ENCODE data around the gene OSBPL2. TPM values are rescaled to one million over a fixed set of nuclear protein-coding genes. Genes with fewer than 3 reads are reported as not detected.

OSBPL2 gene
- total RNA-seq, 4 donors from 2014 or later: 36.6 to 57.3 (median 46.7) TPM

DNA sequence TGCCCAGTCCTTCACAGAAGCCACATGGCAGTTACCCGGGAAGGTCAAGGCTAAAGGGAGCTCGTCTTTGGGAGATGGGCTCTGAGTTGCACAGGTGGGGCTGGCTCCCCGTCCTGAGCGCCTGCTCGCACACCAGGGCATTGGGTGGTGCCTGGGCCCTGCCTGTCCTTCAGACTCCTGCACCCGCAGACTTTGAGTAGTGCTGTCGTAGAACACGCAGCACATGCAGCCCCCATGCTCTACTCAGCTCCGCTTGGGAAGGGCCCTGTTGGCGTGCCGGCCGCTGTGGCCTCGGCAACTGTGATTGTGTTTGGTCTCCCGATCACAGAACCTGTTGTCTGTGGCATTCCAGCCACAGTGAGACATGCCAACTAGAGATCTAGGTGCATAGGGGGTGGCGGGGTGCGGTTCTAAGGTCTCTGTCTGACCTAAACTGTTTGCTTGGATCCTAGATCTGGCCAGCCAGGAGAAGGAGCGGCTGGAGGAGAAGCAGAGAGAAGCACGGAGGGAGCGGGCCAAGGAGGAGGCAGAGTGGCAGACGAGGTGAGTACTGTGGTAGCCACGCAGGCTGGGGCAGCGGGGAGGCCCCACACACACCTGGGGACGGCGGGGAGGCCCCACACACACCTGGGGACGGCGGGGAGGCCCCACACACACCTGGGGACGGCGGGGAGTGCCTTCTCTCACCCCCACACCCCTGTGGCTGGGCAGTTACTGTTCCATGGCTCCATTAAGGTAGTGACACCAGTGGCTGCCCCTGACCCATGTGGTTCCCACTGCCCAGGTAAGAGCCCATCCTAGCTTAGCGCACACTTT, 53.1 kb downstream of the OSBPL2 start:
- no peaks in the 10 kb centered on the region for H3K9me3 ChIP-seq
- H3K4me3 ChIP-seq: no peak overlapping the region
- TF ChIP-seq EP300 (IDR thresholded peaks at IDR 0.05): no peak
- TF ChIP-seq, protein P1, sequence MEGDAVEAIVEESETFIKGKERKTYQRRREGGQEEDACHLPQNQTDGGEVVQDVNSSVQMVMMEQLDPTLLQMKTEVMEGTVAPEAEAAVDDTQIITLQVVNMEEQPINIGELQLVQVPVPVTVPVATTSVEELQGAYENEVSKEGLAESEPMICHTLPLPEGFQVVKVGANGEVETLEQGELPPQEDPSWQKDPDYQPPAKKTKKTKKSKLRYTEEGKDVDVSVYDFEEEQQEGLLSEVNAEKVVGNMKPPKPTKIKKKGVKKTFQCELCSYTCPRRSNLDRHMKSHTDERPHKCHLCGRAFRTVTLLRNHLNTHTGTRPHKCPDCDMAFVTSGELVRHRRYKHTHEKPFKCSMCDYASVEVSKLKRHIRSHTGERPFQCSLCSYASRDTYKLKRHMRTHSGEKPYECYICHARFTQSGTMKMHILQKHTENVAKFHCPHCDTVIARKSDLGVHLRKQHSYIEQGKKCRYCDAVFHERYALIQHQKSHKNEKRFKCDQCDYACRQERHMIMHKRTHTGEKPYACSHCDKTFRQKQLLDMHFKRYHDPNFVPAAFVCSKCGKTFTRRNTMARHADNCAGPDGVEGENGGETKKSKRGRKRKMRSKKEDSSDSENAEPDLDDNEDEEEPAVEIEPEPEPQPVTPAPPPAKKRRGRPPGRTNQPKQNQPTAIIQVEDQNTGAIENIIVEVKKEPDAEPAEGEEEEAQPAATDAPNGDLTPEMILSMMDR (IDR thresholded peaks at IDR 0.05): no peak
- TF ChIP-seq POLR2AphosphoS5 (IDR thresholded peaks at IDR 0.05): no peak
- TF ChIP-seq POLR2A (IDR thresholded peaks at IDR 0.05): no peak
- no peak for ATAC-seq
- H3K36me3 ChIP-seq: peaks cover 0 to 98% of the 10 kb centered on the region in 2 donors
- WGBS, 2 donors (ENCODE audit: low coverage in 1 of 2): 88% methylated on average over 12 of the region's 29 CpGs; no CpG with 5 or more reads in 1 of the 2 donors
- no peaks in the 10 kb centered on the region for H3K4me1 ChIP-seq
- H3K27me3 ChIP-seq: no peaks in the 10 kb centered on the region
- H3K27ac ChIP-seq: no peak overlapping the region

DNA sequence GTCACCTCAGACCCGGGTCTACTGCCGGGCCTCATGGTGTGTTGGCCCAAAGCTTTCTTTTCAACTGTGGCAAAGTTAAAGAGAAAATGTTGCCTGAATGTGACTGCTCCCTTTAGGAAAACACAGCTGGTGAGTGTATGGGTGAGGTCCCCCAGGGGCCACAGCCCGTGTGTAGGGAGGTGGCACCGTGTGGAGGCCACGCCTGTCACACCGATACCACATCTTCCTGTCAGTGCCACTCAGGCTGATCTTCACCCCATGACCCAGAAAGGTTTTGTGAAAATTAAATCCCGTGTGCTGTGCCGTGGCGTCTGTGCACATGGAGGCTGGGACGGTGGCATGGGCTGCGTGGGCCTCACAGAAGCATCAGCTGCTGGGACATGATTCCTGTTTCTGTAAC, 53.8 kb downstream of the OSBPL2 start:
- Histone ChIP-seq H3K4me3 (no peak overlapping the region), H3K27ac (no peak overlapping the region), H3K4me1 (no peaks in the 10 kb centered on the region), H3K27me3 (no peaks in the 10 kb centered on the region), H3K9me3 (no peaks in the 10 kb centered on the region), H3K36me3 (peaks cover 0 to 98% of the 10 kb centered on the region in 2 donors)
- no peak for ATAC-seq
- no peak for TF ChIP-seq EP300 (IDR thresholded peaks at IDR 0.05)
- no peak for TF ChIP-seq POLR2AphosphoS5 (IDR thresholded peaks at IDR 0.05)
- TF ChIP-seq POLR2A (IDR thresholded peaks at IDR 0.05): no peak
- TF ChIP-seq, protein P1 (IDR thresholded peaks at IDR 0.05): no peak
- WGBS, 2 donors (ENCODE audit: low coverage in 1 of 2): 88 to 90% methylated on average over 2 to 9 of the region's 11 CpGs

DNA sequence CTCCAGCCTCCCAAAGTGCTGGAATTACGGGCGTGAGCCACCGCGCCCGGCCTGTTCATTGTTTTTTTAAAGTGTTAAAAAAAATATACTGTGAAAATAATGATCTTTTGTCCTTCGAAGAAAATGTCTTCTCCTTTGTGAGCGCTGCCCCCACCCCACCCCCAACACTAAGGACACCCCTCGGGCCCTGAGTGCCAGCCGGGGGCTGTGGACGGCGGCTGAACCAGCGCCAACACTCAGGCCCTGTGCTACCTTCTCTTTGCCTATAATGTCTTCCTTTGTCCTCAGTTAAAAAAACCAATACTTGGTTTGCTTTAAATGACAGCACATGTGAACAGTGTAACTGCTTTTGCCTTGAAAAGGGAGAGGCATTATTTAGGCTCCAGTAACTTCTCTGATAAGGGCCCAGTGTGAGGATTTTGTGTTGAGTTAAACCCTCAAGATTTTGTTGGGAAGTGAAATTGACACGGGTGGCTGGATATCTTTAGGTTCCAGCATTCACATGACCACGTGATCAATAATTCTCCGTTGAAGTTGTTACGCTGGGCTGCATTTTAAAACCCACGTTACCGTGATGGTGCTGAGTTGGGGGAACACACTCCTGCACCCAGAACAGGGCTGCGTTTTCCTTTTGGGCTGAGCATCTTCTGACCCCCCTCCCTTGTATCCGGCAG, 54.9 kb downstream of the OSBPL2 start:
- TF ChIP-seq, protein P1 (IDR thresholded peaks at IDR 0.05): no peak
- TF ChIP-seq EP300 (IDR thresholded peaks at IDR 0.05) (no peak), POLR2AphosphoS5 (IDR thresholded peaks at IDR 0.05) (no peak)
- 71 to 93% methylated on average over 9 to 13 of the region's 20 CpGs for WGBS, 2 donors (ENCODE audit: low coverage in 1 of 2)
- no peaks in the 10 kb centered on the region for H3K9me3 ChIP-seq
- no peak overlapping the region for H3K27ac ChIP-seq
- no peaks in the 10 kb centered on the region for H3K4me1 ChIP-seq
- H3K27me3 ChIP-seq: no peaks in the 10 kb centered on the region
- no peak overlapping the region for H3K4me3 ChIP-seq
- H3K36me3 ChIP-seq: peaks cover 0 to 99% of the 10 kb centered on the region in 2 donors
- no peak for ATAC-seq

DNA sequence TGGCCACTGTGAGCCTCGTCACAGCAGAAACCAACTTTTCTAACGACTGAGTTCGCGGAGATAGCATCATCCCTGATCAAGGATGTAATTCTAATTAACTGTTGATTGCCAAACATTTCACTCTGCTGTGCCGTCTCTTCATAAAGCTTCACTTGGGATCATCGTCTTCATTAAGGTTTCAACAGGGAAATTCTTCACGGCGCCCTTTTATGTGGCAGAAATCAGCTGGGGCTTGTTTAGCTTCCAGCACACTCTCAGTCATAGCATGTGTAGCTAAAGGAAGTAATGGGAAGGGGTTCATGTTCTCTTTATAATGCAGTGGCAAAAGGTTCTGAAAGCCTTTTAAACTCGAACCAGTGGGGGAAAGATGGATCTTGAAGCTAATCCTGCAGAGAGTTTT, 55.6 kb downstream of the OSBPL2 start:
- 73 to 100% methylated on average over 2 to 8 of the region's 9 CpGs for WGBS, 2 donors (ENCODE audit: low coverage in 1 of 2)
- Histone ChIP-seq H3K9me3 (no peaks in the 10 kb centered on the region), H3K36me3 (peaks cover 0 to 99% of the 10 kb centered on the region in 2 donors), H3K27me3 (no peaks in the 10 kb centered on the region), H3K27ac (no peak overlapping the region), H3K4me3 (no peak overlapping the region), H3K4me1 (no peaks in the 10 kb centered on the region)
- ATAC-seq: no peak
- TF ChIP-seq EP300 (IDR thresholded peaks at IDR 0.05) (no peak), POLR2AphosphoS5 (IDR thresholded peaks at IDR 0.05) (no peak), POLR2A (IDR thresholded peaks at IDR 0.05) (no peak)
- TF ChIP-seq, protein P1 (IDR thresholded peaks at IDR 0.05): no peak
